Left lung (tissue), 10 donors: ENCODE measurements around the gene SDK1. TPM values are rescaled to one million over a fixed set of nuclear protein-coding genes. Genes with fewer than 3 reads are reported as not detected.
A peak's percentile ranks its signal among the peaks of the same experiment; 100 is the strongest.

ENCODE experiments used
- ATAC-seq: fragments of 200-7000 bp; cut with Tn5 transposase; one replicate; pipeline ENCODE4 v1.9.1; 2020; ENCODE audit warnings: moderate library complexity
- DNase-seq, 4 donors: peaks; one replicate each; pipeline ENCODE4 v3.0.0-alpha.2; 2013 to 2020
- H3K27ac ChIP-seq, 2 donors: fragments of 200-600 bp; sonication (generic) in 1 of 2; one replicate each; pipeline versions ENCODE4 v1.5.0 to v1.8.0; 2020 to 2021
- H3K27me3 ChIP-seq, 2 donors: fragments of 200-600 bp; sonication (generic) in 1 of 2; one replicate each; pipeline versions ENCODE4 v1.5.0 to v1.8.0; 2020 to 2021
- H3K36me3 ChIP-seq, 2 donors: fragments of 200-600 bp; sonication (generic) in 1 of 2; one replicate each; pipeline versions ENCODE4 v1.5.0 to v1.8.0; 2020 to 2021
- H3K4me1 ChIP-seq, 2 donors: fragments of 200-600 bp; one replicate each; pipeline ENCODE4 v1.8.0; 2021
- H3K4me3 ChIP-seq, 2 donors: fragments of 200-600 bp; sonication (generic) in 1 of 2; one replicate each; pipeline versions ENCODE4 v1.5.0 to v1.8.0; 2020 to 2021; ENCODE audit warnings: mild to moderate bottlenecking in 1 of 2
- H3K9me3 ChIP-seq, 2 donors: fragments of 200-600 bp; sonication (generic) in 1 of 2; one replicate each; pipeline versions ENCODE4 v1.5.0 to v1.8.0; 2020 to 2021
- CTCF ChIP-seq, 2 donors: fragments of 200-600 bp; sonication (generic) in 1 of 2; IDR thresholded peaks; one replicate each; pipeline versions ENCODE4 v1.5.0 to v1.8.0; 2021; ENCODE audit warnings: antibody characterized with exemption in 2 of 2
- intact Hi-C, 2 donors: fragments of 100-400 bp; cut with DNase I; formaldehyde crosslinking; loops; one replicate each; pipeline versions ENCODE4 v1.11.2 to v1.14.2; 2022
- polyA plus RNA-seq, 6 donors: library from polyadenylated mRNA; unstranded; fragments of 120-200 nt; gene quantifications; one replicate each; pipeline ENCODE4 v1.2.1, GENCODE V29; 2013; ENCODE audit not compliant: insufficient read length in 6 of 6
- total RNA-seq, 2 donors: library from RNA; stranded (reverse); fragmentation: NEBNext Ultra II Directional; extraction: Animal tissue kit (Norgen Biotek cat#: 25700); gene quantifications; one replicate each; pipeline ENCODE4 v1.2.1, GENCODE V29; 2021
- donor health status: DM: no; HTN: yes; CAD: no.
- donor health status: DM: no; HTN: no; CAD: no.

Gene SDK1
- total and polyA plus RNA-seq, 8 donors = 5.5 to 17.6 (median 13.0) TPM

GRCh38 chr7:3641582-3641981 lies 340.5 kb downstream of the SDK1 start:
- Histone ChIP-seq H3K9me3 (no peaks in the 10 kb centered on the region), H3K27ac (no peak overlapping the region), H3K27me3 (no peaks in the 10 kb centered on the region), H3K4me1 (no peaks in the 10 kb centered on the region), H3K36me3 (no peaks in the 10 kb centered on the region), H3K4me3 (no peak overlapping the region)
- DNase-seq (no peak), ATAC-seq (no peak)
- intact Hi-C loops = no loop called here
- TF ChIP-seq CTCF (IDR thresholded peaks at IDR 0.05) = no peak

GRCh38 chr7:3643091-3643490 lies 342.0 kb downstream of the SDK1 start:
- H3K27me3 ChIP-seq = no peaks in the 10 kb centered on the region
- H3K36me3 ChIP-seq = no peaks in the 10 kb centered on the region
- TF ChIP-seq CTCF (IDR thresholded peaks at IDR 0.05) = no peak
- H3K9me3 ChIP-seq = no peaks in the 10 kb centered on the region
- intact Hi-C loops = no loop called here
- H3K27ac ChIP-seq = no peak overlapping the region
- no peak overlapping the region for H3K4me3 ChIP-seq
- ATAC-seq = no peak
- H3K4me1 ChIP-seq = no peaks in the 10 kb centered on the region
- DNase-seq = no peak

- Histone ChIP-seq H3K4me1 (no peaks in the 10 kb centered on the region), H3K36me3 (no peaks in the 10 kb centered on the region), H3K4me3 (no peak overlapping the region), H3K27me3 (no peaks in the 10 kb centered on the region), H3K27ac (no peak overlapping the region), H3K9me3 (no peaks in the 10 kb centered on the region)
- intact Hi-C loops = no loop called here
- no peak for TF ChIP-seq CTCF (IDR thresholded peaks at IDR 0.05)
- no peak for DNase-seq
- ATAC-seq = no peak
These were observed 347.2 kb downstream of the SDK1 start for GRCh38 chr7:3648276-3648675.

GRCh38 chr7:3649250-3649649 lies 348.2 kb downstream of the SDK1 start:
- H3K27ac ChIP-seq = no peak overlapping the region
- H3K27me3 ChIP-seq = no peaks in the 10 kb centered on the region
- no peaks in the 10 kb centered on the region for H3K4me1 ChIP-seq
- H3K9me3 ChIP-seq = no peaks in the 10 kb centered on the region
- no peak for TF ChIP-seq CTCF (IDR thresholded peaks at IDR 0.05)
- intact Hi-C loops = no loop called here
- no peak overlapping the region for H3K4me3 ChIP-seq
- DNase-seq (no peak), ATAC-seq (no peak)
- no peaks in the 10 kb centered on the region for H3K36me3 ChIP-seq

GRCh38 chr7:3649678-3650440 lies 348.8 kb downstream of the SDK1 start:
- no peak for DNase-seq
- peak; percentile 16 for ATAC-seq
- no peaks in the 10 kb centered on the region for H3K27me3 ChIP-seq
- no peak for TF ChIP-seq CTCF (IDR thresholded peaks at IDR 0.05)
- H3K9me3 ChIP-seq = no peaks in the 10 kb centered on the region
- H3K4me1 ChIP-seq = no peaks in the 10 kb centered on the region
- no peak overlapping the region for H3K27ac ChIP-seq
- H3K4me3 ChIP-seq = no peak overlapping the region
- intact Hi-C loops = no loop called here
- no peaks in the 10 kb centered on the region for H3K36me3 ChIP-seq
